ENCODE measurements around the gene MTCL1. TPM values are rescaled to one million over a fixed set of nuclear protein-coding genes. Genes with fewer than 3 reads are reported as not detected.

The MTCL1 gene
- total RNA-seq, 1 donor from 2014 or later = 0.80 TPM

- Mint-ChIP-seq H3K4me1 (ENCODE audit: low read depth) (peaks cover 6% of the 10 kb centered on the region), H3K9me3 (no peaks in the 10 kb centered on the region), H3K36me3 (ENCODE audit: low read depth) (no peaks in the 10 kb centered on the region), H3K27ac (no peak overlapping the region), H3K4me3 (no peak overlapping the region), H3K27me3 (ENCODE audit: insufficient read depth) (peaks cover under 1% of the 10 kb centered on the region)
- no peak for DNase-seq (ENCODE audit: low spot score)
- intact Hi-C loops (cut with micrococcal nuclease) = no loop called here
These were observed 105.8 kb downstream of the MTCL1 start for GRCh38 chr18:8811115-8811514.

- Mint-ChIP-seq H3K4me3 (no peak overlapping the region), H3K36me3 (ENCODE audit: low read depth) (no peaks in the 10 kb centered on the region), H3K27me3 (ENCODE audit: insufficient read depth) (peaks cover 3% of the 10 kb centered on the region), H3K27ac (no peak overlapping the region), H3K4me1 (ENCODE audit: low read depth) (peaks cover under 1% of the 10 kb centered on the region), H3K9me3 (no peaks in the 10 kb centered on the region)
- DNase-seq (ENCODE audit: low spot score) = no peak
- intact Hi-C loops (cut with micrococcal nuclease) = no loop called here
These were observed 107.3 kb downstream of the MTCL1 start for GRCh38 chr18:8812631-8813030.

- no peaks in the 10 kb centered on the region for H3K9me3 Mint-ChIP-seq
- no peak overlapping the region for H3K27ac Mint-ChIP-seq
- no peaks in the 10 kb centered on the region for H3K36me3 Mint-ChIP-seq (ENCODE audit: low read depth)
- no peaks in the 10 kb centered on the region for H3K4me1 Mint-ChIP-seq (ENCODE audit: low read depth)
- no peak for DNase-seq (ENCODE audit: low spot score)
- no peak overlapping the region for H3K4me3 Mint-ChIP-seq
- intact Hi-C loops (cut with micrococcal nuclease) = no loop called here
- peaks cover 3% of the 10 kb centered on the region for H3K27me3 Mint-ChIP-seq (ENCODE audit: insufficient read depth)
These were observed 108.3 kb downstream of the MTCL1 start for GRCh38 chr18:8813611-8814010.

GRCh38 chr18:8814206-8814605, 108.8 kb downstream of the MTCL1 start:
- Mint-ChIP-seq H3K27me3 (ENCODE audit: insufficient read depth) (peaks cover 3% of the 10 kb centered on the region), H3K4me3 (no peak overlapping the region), H3K9me3 (no peaks in the 10 kb centered on the region), H3K27ac (no peak overlapping the region), H3K4me1 (ENCODE audit: low read depth) (no peaks in the 10 kb centered on the region), H3K36me3 (ENCODE audit: low read depth) (no peaks in the 10 kb centered on the region)
- intact Hi-C loops (cut with micrococcal nuclease) = no loop called here
- no peak for DNase-seq (ENCODE audit: low spot score)

GRCh38 chr18:8816220-8816619, 110.9 kb downstream of the MTCL1 start:
- H3K4me1 Mint-ChIP-seq (ENCODE audit: low read depth) = no peaks in the 10 kb centered on the region
- H3K4me3 Mint-ChIP-seq = no peak overlapping the region
- H3K36me3 Mint-ChIP-seq (ENCODE audit: low read depth) = no peaks in the 10 kb centered on the region
- peaks cover 3% of the 10 kb centered on the region for H3K27me3 Mint-ChIP-seq (ENCODE audit: insufficient read depth)
- no peaks in the 10 kb centered on the region for H3K9me3 Mint-ChIP-seq
- no peak for DNase-seq (ENCODE audit: low spot score)
- intact Hi-C loops (cut with micrococcal nuclease) = no loop called here
- H3K27ac Mint-ChIP-seq = no peak overlapping the region

GRCh38 chr18:8816816-8817215, 111.5 kb downstream of the MTCL1 start:
- Mint-ChIP-seq H3K4me3 (no peak overlapping the region), H3K4me1 (ENCODE audit: low read depth) (no peaks in the 10 kb centered on the region), H3K27ac (no peak overlapping the region), H3K9me3 (no peaks in the 10 kb centered on the region), H3K27me3 (ENCODE audit: insufficient read depth) (peaks cover 3% of the 10 kb centered on the region), H3K36me3 (ENCODE audit: low read depth) (no peaks in the 10 kb centered on the region)
- intact Hi-C loops (cut with micrococcal nuclease) = no loop called here
- no peak for DNase-seq (ENCODE audit: low spot score)

- Mint-ChIP-seq H3K27me3 (ENCODE audit: insufficient read depth) (peaks cover 5% of the 10 kb centered on the region), H3K9me3 (no peaks in the 10 kb centered on the region), H3K27ac (no peak overlapping the region), H3K36me3 (ENCODE audit: low read depth) (no peaks in the 10 kb centered on the region), H3K4me1 (ENCODE audit: low read depth) (no peaks in the 10 kb centered on the region), H3K4me3 (no peak overlapping the region)
- DNase-seq (ENCODE audit: low spot score) = no peak
- intact Hi-C loops (cut with micrococcal nuclease) = no loop called here
These were observed 113.6 kb downstream of the MTCL1 start for GRCh38 chr18:8818982-8819381.

GRCh38 chr18:8820396-8821082, 115.2 kb downstream of the MTCL1 start:
- intact Hi-C loops (cut with micrococcal nuclease) = no loop called here
- DNase-seq (ENCODE audit: low spot score) = no peak
- Mint-ChIP-seq H3K9me3 (no peaks in the 10 kb centered on the region), H3K27ac (no peak overlapping the region), H3K4me3 (no peak overlapping the region), H3K27me3 (ENCODE audit: insufficient read depth) (peaks cover 5% of the 10 kb centered on the region), H3K36me3 (ENCODE audit: low read depth) (no peaks in the 10 kb centered on the region), H3K4me1 (ENCODE audit: low read depth) (no peaks in the 10 kb centered on the region)

- intact Hi-C loops (cut with micrococcal nuclease) = no loop called here
- peaks cover 5% of the 10 kb centered on the region for H3K27me3 Mint-ChIP-seq (ENCODE audit: insufficient read depth)
- H3K4me1 Mint-ChIP-seq (ENCODE audit: low read depth) = no peaks in the 10 kb centered on the region
These were observed 115.7 kb downstream of the MTCL1 start for GRCh38 chr18:8821083-8821465.

GRCh38 chr18:8821531-8821930, 116.2 kb downstream of the MTCL1 start:
- intact Hi-C loops (cut with micrococcal nuclease) = no loop called here
- Mint-ChIP-seq H3K4me3 (no peak overlapping the region), H3K4me1 (ENCODE audit: low read depth) (no peaks in the 10 kb centered on the region), H3K27ac (no peak overlapping the region), H3K27me3 (ENCODE audit: insufficient read depth) (peaks cover 2% of the 10 kb centered on the region), H3K9me3 (no peaks in the 10 kb centered on the region), H3K36me3 (ENCODE audit: low read depth) (no peaks in the 10 kb centered on the region)
- DNase-seq (ENCODE audit: low spot score) = no peak

More at GRCh38 chr18:8821083-8821465, 115.7 kb downstream of the MTCL1 start:
- Mint-ChIP-seq H3K4me3 (no peak overlapping the region), H3K9me3 (no peaks in the 10 kb centered on the region), H3K36me3 (ENCODE audit: low read depth) (no peaks in the 10 kb centered on the region), H3K27ac (no peak overlapping the region)
- no peak for DNase-seq (ENCODE audit: low spot score)

GRCh38 chr18:8822643-8823042, 117.3 kb downstream of the MTCL1 start:
- H3K36me3 Mint-ChIP-seq (ENCODE audit: low read depth) = no peaks in the 10 kb centered on the region
- H3K4me3 Mint-ChIP-seq = no peak overlapping the region
- DNase-seq (ENCODE audit: low spot score) = no peak
- no peaks in the 10 kb centered on the region for H3K4me1 Mint-ChIP-seq (ENCODE audit: low read depth)
- H3K9me3 Mint-ChIP-seq = no peaks in the 10 kb centered on the region
- H3K27ac Mint-ChIP-seq = no peak overlapping the region
- intact Hi-C loops (cut with micrococcal nuclease) = no loop called here
- peaks cover 2% of the 10 kb centered on the region for H3K27me3 Mint-ChIP-seq (ENCODE audit: insufficient read depth)

- Mint-ChIP-seq H3K4me3 (no peak overlapping the region), H3K36me3 (ENCODE audit: low read depth) (no peaks in the 10 kb centered on the region), H3K9me3 (no peaks in the 10 kb centered on the region), H3K4me1 (ENCODE audit: low read depth) (no peaks in the 10 kb centered on the region), H3K27ac (no peak overlapping the region), H3K27me3 (ENCODE audit: insufficient read depth) (peaks cover 2% of the 10 kb centered on the region)
- DNase-seq (ENCODE audit: low spot score) = no peak
- intact Hi-C loops (cut with micrococcal nuclease) = no loop called here
These were observed 118.2 kb downstream of the MTCL1 start for GRCh38 chr18:8823530-8823929.

- H3K9me3 Mint-ChIP-seq = no peaks in the 10 kb centered on the region
- H3K27ac Mint-ChIP-seq = no peak overlapping the region
- no peak for DNase-seq (ENCODE audit: low spot score)
- H3K36me3 Mint-ChIP-seq (ENCODE audit: low read depth) = no peaks in the 10 kb centered on the region
- intact Hi-C loops (cut with micrococcal nuclease) = no loop called here
- no peak overlapping the region for H3K4me3 Mint-ChIP-seq
- H3K27me3 Mint-ChIP-seq (ENCODE audit: insufficient read depth) = peaks cover 2% of the 10 kb centered on the region
- H3K4me1 Mint-ChIP-seq (ENCODE audit: low read depth) = no peaks in the 10 kb centered on the region
These were observed 119.5 kb downstream of the MTCL1 start for GRCh38 chr18:8824846-8825245.

GRCh38 chr18:8825273-8825672, 119.9 kb downstream of the MTCL1 start:
- Mint-ChIP-seq H3K9me3 (no peaks in the 10 kb centered on the region), H3K27me3 (ENCODE audit: insufficient read depth) (peaks cover 2% of the 10 kb centered on the region), H3K36me3 (ENCODE audit: low read depth) (no peaks in the 10 kb centered on the region), H3K27ac (no peak overlapping the region), H3K4me1 (ENCODE audit: low read depth) (no peaks in the 10 kb centered on the region), H3K4me3 (no peak overlapping the region)
- intact Hi-C loops (cut with micrococcal nuclease) = no loop called here
- no peak for DNase-seq (ENCODE audit: low spot score)
